ENCODE results near the gene GET4. TPM values are rescaled to one million over a fixed set of nuclear protein-coding genes. Genes with fewer than 3 reads are reported as not detected.

Gene GET4
- total RNA-seq, 4 donors from 2014 or later, result 46.1 to 67.7 (median 51.6) TPM

- no peak for DNase-seq (ENCODE audit: low spot score in 2 of 2)
- no peak overlapping the region for H3K4me3 ChIP-seq (ENCODE audit: low read depth, poor library complexity, severe bottlenecking)
- 87 to 90% methylated on average over 19 of the region's 19 CpGs for WGBS, 2 donors
- intact Hi-C loops (cut with DNase I; ENCODE audit: low total_unique reads), result no loop called here
- TF ChIP-seq, protein P1, sequence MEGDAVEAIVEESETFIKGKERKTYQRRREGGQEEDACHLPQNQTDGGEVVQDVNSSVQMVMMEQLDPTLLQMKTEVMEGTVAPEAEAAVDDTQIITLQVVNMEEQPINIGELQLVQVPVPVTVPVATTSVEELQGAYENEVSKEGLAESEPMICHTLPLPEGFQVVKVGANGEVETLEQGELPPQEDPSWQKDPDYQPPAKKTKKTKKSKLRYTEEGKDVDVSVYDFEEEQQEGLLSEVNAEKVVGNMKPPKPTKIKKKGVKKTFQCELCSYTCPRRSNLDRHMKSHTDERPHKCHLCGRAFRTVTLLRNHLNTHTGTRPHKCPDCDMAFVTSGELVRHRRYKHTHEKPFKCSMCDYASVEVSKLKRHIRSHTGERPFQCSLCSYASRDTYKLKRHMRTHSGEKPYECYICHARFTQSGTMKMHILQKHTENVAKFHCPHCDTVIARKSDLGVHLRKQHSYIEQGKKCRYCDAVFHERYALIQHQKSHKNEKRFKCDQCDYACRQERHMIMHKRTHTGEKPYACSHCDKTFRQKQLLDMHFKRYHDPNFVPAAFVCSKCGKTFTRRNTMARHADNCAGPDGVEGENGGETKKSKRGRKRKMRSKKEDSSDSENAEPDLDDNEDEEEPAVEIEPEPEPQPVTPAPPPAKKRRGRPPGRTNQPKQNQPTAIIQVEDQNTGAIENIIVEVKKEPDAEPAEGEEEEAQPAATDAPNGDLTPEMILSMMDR (IDR thresholded peaks at IDR 0.05), result no peak
- no peak for TF ChIP-seq POLR2A (IDR thresholded peaks at IDR 0.05)
These were observed 17.3 kb downstream of the GET4 start for GRCh38 chr7:893686-894085.

DNA sequence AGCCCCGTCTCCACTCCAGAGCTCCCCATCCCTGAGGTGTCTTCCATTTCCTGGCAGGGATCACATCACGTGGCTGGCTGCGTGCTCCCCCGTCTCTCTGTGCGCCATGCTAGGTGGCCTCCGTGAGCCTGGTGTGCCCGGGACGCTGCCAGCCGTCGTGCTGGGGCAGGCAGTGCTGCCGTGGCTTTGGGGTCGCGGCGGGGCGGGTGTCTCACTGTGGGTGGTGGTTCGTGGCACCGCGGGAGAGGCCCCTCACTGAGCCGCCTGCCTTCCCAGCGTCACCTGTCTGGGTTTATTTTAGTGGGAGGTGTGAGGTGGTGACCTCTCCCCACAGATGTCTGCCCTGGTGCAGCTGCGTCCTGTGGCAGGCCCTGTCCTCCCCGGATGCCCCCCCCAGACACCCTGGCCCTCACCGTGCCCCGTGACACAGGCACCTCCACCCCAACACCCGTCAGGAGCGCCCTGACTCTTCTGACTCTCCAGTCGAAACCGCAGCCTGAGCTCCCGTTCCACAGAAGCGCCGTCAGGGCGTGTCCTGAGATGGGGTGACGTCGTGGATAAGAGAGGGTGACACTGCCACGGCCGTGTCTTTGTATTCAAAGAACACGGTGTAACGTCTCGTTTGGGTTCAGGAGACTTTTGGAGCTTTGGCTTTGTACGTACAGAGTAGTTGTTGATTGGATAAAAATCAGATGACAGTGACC lies 18.0 kb downstream of the GET4 start:
- WGBS, 2 donors, result 90 to 92% methylated on average over 35 to 40 of the region's 40 CpGs
- no peak for TF ChIP-seq POLR2A (IDR thresholded peaks at IDR 0.05)
- DNase-seq (ENCODE audit: low spot score in 2 of 2), result no peak
- H3K4me3 ChIP-seq (ENCODE audit: low read depth, poor library complexity, severe bottlenecking), result no peak overlapping the region
- intact Hi-C loops (cut with DNase I; ENCODE audit: low total_unique reads), result no loop called here

GRCh38 chr7:894927-895450 lies 18.6 kb downstream of the GET4 start:
- DNase-seq (ENCODE audit: low spot score in 2 of 2), result no peak
- TF ChIP-seq, protein P1 (IDR thresholded peaks at IDR 0.05), result no peak
- no peak for TF ChIP-seq POLR2A (IDR thresholded peaks at IDR 0.05)
- H3K4me3 ChIP-seq (ENCODE audit: low read depth, poor library complexity, severe bottlenecking), result no peak overlapping the region
- intact Hi-C loops (cut with DNase I; ENCODE audit: low total_unique reads), result no loop called here
- WGBS, 2 donors, result 86 to 91% methylated on average over 21 of the region's 21 CpGs

GRCh38 chr7:895451-896052 lies 19.2 kb downstream of the GET4 start:
- no peak for TF ChIP-seq POLR2A (IDR thresholded peaks at IDR 0.05)
- TF ChIP-seq, protein P1 (IDR thresholded peaks at IDR 0.05), result no peak
- intact Hi-C loops (cut with DNase I; ENCODE audit: low total_unique reads), result no loop called here
- DNase-seq (ENCODE audit: low spot score in 2 of 2), result no peak
- WGBS, 2 donors, result 94 to 95% methylated on average over 49 to 52 of the region's 52 CpGs
- no peak overlapping the region for H3K4me3 ChIP-seq (ENCODE audit: low read depth, poor library complexity, severe bottlenecking)

DNA sequence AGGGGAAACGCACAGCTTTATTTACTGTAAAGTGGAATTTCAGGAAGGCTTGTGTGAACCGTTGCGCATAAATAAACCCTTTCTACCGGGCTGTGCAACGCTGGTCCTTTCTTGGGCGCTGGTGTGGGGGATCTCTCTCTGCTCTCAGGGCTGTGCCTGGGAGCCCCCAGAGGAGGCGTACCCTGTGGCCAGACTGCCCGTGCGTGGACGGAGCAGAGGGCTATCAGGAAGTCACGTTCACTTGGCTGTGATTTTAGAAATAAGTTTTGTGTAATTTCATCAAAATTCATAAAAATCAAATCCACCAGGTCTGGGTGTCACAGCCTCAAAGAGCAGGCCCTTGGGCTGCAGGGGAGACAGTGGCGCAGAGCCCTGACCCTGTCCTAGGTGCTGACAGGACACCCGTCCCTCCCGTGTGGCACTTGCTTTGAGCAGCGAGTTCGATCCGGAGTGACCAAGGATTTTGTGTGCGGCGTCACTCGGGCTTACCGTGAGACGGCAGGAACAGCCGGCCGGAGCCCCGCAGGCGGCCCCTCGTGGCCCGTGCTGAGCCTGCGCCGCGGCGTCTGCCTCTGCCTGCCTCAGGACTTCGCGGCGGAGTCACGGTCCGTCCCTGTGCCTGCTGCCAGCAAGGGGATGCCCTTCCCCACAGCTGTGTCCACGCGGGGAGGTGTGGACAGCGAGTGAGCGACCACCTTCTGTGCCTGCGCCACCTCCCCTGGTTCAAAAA lies 20.2 kb downstream of the GET4 start:
- DNase-seq (ENCODE audit: low spot score in 2 of 2), result no peak
- intact Hi-C loops (cut with DNase I; ENCODE audit: low total_unique reads), result no loop called here
- no peak overlapping the region for H3K4me3 ChIP-seq (ENCODE audit: low read depth, poor library complexity, severe bottlenecking)
- 93 to 95% methylated on average over 32 to 42 of the region's 42 CpGs for WGBS, 2 donors
- TF ChIP-seq, protein P1 (IDR thresholded peaks at IDR 0.05), result no peak
- TF ChIP-seq POLR2A (IDR thresholded peaks at IDR 0.05), result no peak

DNA sequence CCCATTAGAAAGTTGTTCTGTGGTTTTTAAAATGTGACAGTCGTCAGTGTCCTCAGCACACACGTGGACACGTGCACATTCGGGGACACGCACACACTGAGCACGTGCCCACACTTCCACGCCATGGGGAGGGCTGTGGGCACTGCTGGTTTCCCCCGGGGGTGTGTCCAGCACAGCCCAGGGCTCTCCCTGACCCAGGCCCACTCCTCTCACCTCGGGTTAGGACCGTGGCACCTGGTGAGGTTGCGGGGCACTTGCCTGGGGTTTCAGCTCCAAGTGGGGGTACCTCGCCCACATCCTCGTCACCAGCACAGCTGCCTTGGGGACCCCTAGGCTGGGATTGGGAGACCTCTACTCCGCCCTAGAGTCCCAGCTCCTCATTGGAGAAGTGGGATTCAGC lies 20.7 kb downstream of the GET4 start:
- intact Hi-C loops (cut with DNase I; ENCODE audit: low total_unique reads), result no loop called here
- no peak for DNase-seq (ENCODE audit: low spot score in 2 of 2)
- no peak overlapping the region for H3K4me3 ChIP-seq (ENCODE audit: low read depth, poor library complexity, severe bottlenecking)
- no peak for TF ChIP-seq POLR2A (IDR thresholded peaks at IDR 0.05)
- TF ChIP-seq, protein P1 (IDR thresholded peaks at IDR 0.05), result no peak
- WGBS, 2 donors, result 83 to 88% methylated on average over 13 to 14 of the region's 14 CpGs

Measured in lower leg skin (tissue), 4 donors.